A673 (cell line): ENCODE measurements around the gene DPY30.
"Not testable (repeated sequence)": the region's sequence is repeated elsewhere in the genome, so short reads cannot be mapped to it uniquely, and the experiment has no call there.

Source experiments
- EZH2 ChIP-seq: fragments of 200-600 bp; sonication (generic); IDR thresholded peaks from 2 replicates; pipeline ENCODE4 v1.6.1; 2017; ENCODE audit warnings: borderline replicate concordance, low read depth, mild to moderate bottlenecking, mixed read lengths, antibody characterized with exemption, low read length; ENCODE audit not compliant: poor library complexity, severe bottlenecking
- TF ChIP-seq, protein P1 (sequence below): fragments of 300-800, 200-600 bp; sonication (generic); conservative IDR thresholded peaks from 2 replicates; pipeline ENCODE4 v1.5.1; 2017; ENCODE audit warnings: low read depth, mild to moderate bottlenecking, antibody characterized with exemption, low read length, moderate library complexity, mixed read lengths

DNA sequence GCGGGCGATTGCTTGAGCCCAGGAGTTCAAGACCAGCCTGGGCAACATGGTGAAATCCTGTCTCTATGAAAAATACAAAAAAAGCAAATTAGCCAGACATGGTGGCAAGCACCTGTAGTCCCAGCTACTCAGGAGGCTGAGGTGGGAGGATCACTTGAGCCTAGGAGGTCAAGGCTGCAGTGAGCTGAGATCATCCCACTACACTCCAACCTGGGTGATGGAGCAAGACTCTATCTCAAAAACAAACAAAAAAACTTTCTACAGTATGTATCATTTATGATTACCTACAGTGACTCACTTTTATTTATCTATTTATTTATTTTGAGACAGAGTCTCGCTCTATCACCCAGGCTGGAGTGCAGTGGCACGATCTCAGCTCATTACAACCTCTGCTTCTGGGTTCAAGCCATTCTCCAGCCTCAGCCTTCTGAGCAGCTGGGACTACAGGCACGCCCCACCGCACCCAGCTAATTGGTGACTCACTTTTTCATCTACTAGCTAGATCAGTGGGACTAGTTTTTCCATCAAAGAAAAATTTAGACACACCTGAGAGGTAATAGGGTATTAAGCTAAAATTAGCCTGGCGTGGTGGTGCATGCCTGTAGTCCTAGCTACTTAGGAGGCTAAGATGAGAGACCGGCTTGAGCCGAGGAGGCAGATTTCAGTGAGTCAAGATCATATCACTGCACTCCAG lies 20.7 kb downstream of the DPY30 start:
- TF ChIP-seq, protein P1, sequence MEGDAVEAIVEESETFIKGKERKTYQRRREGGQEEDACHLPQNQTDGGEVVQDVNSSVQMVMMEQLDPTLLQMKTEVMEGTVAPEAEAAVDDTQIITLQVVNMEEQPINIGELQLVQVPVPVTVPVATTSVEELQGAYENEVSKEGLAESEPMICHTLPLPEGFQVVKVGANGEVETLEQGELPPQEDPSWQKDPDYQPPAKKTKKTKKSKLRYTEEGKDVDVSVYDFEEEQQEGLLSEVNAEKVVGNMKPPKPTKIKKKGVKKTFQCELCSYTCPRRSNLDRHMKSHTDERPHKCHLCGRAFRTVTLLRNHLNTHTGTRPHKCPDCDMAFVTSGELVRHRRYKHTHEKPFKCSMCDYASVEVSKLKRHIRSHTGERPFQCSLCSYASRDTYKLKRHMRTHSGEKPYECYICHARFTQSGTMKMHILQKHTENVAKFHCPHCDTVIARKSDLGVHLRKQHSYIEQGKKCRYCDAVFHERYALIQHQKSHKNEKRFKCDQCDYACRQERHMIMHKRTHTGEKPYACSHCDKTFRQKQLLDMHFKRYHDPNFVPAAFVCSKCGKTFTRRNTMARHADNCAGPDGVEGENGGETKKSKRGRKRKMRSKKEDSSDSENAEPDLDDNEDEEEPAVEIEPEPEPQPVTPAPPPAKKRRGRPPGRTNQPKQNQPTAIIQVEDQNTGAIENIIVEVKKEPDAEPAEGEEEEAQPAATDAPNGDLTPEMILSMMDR, result not testable (repeated sequence)
- TF ChIP-seq EZH2, result not testable (repeated sequence)
